GM12872 (cell line): Measurements from ENCODE around the gene MRPL22.

ENCODE experiments used
- TF ChIP-seq, protein P1 (sequence below): IDR thresholded peaks from 3 replicates; pipeline ENCODE4 v1.5.1; 2011; ENCODE audit warnings: low read depth, mild to moderate bottlenecking, low read length, moderate library complexity; ENCODE audit not compliant: insufficient read depth

Gene MRPL22

DNA sequence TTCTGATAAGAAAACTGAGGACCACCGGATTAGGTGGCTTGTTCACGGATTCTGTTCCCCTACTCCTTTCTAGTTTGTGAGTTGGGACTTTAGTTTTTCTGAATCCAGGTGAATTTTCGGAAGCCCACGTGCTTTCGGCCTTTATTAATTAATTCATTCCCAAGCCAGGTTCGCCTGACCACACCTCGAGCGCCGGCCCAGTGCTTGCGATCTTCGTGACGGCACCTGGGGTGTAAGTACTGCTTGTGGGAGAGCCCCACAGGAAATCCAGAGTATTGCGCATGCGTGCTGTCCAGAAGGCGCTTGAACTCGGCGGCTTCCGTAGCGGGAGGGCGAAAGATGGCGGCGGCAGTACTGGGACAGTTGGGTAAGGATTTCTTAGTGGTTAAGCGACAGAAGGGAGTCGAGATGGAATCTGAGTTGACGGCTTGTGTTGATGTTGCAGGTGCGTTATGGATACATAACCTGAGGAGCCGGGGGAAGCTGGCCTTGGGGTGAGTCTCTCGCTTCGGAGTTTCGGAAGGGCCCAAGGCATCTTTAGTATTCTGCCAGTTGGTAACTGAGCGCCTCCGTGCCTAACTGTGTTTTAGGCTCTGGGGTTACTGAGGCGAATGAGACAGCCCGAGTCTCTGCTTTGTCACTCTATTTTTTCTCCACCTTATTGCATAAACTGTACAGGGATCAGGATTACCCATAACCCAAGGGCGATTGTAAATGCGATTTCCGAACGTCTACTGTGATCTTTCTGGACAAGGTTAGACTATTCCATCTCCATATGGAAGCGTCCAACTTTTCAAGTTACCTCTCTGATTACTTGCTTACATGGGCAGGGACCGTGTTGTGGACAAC lies at the start of gene MRPL22:
Gene MRPL22 (plus strand): TSS at position 302 of the 849 bp plus-strand sequence. CDS start 38 bp downstream, at position 340.
- TF ChIP-seq, protein P1, sequence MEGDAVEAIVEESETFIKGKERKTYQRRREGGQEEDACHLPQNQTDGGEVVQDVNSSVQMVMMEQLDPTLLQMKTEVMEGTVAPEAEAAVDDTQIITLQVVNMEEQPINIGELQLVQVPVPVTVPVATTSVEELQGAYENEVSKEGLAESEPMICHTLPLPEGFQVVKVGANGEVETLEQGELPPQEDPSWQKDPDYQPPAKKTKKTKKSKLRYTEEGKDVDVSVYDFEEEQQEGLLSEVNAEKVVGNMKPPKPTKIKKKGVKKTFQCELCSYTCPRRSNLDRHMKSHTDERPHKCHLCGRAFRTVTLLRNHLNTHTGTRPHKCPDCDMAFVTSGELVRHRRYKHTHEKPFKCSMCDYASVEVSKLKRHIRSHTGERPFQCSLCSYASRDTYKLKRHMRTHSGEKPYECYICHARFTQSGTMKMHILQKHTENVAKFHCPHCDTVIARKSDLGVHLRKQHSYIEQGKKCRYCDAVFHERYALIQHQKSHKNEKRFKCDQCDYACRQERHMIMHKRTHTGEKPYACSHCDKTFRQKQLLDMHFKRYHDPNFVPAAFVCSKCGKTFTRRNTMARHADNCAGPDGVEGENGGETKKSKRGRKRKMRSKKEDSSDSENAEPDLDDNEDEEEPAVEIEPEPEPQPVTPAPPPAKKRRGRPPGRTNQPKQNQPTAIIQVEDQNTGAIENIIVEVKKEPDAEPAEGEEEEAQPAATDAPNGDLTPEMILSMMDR = no peak

DNA sequence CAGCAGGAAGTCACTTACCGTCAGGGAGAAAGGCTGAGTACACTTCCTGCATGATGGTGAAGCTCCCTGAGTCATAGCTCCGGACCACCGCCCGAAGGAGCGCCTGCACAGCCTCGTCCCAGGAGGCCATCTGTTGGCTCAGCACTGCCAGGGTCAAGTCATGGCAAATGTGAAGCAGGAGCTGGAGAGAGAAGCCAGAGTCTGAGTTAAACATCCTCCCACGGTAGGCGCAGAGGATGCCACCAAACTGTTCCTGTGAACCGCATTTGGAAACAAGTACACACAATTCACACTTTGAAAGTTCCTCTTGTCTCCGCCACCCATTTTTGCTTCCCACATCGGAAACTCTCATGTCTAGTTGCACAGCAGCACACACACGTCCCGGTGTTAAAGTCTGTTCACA lies 48.5 kb upstream of the MRPL22 start:
- TF ChIP-seq, protein P1 = no peak

DNA sequence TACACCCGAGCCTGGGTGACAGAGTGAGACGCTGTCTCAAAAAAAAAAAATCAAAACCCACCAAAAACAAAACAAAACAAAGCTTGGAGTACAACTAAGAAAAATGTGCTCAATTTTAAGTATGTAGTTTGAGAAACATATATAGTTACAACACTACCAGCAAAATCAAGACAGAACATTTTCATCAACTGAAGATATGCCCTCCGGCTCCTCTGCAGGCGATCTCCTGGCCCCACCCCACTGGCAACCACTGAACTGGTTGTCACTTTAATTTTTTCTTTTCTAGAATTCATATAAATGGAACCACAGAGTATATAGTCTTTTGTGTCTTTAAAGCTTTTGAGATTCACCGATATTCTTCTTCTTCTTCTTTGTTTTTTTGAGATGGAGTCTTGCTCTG lies 47.5 kb upstream of the MRPL22 start:
- TF ChIP-seq, protein P1 = no peak

DNA sequence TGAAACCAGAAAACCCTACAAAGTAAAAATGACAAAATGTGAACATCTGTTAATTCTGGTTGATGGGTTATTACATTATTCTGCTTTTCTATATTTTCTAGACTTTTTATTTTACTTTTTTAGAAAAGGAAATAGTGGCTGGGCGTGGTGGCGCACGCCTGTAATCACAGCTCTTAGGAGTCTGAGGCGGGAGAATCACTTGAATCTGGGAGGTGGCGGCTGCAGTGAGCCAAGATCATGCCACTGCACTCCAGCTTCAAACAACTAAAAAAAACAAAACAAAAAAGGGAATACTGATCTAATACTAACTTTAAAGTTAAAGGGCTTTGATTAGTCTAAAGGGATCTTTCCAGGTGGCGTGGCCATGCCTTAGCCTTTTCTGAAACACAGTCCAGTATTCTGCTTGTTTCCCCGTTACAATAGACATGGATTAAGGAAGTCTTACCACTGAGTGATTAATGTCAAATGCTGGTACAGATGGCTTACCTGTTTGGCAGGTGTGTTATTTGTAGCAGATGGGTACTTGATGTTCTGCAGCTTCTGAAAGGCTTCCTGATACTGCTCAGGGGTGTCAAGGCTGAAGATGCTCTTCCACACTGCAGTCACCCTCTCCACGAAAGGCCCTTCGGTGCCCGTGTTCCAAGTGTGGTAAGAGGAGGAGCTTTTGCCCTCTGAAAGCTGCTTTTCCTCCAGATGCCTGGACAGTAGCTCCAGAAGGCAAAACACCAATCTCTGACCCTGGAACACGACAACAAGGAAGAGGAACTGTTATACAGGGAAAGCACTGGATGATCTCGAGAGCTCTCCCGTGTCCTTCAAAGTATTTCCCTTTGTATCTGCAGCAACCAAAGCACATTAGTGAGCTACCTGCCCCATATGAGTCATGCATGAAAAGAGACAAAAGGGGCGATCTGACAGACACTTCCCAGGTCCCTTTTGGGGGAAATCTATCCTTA lies 45.0 kb upstream of the MRPL22 start:
- TF ChIP-seq, protein P1 = no peak

DNA sequence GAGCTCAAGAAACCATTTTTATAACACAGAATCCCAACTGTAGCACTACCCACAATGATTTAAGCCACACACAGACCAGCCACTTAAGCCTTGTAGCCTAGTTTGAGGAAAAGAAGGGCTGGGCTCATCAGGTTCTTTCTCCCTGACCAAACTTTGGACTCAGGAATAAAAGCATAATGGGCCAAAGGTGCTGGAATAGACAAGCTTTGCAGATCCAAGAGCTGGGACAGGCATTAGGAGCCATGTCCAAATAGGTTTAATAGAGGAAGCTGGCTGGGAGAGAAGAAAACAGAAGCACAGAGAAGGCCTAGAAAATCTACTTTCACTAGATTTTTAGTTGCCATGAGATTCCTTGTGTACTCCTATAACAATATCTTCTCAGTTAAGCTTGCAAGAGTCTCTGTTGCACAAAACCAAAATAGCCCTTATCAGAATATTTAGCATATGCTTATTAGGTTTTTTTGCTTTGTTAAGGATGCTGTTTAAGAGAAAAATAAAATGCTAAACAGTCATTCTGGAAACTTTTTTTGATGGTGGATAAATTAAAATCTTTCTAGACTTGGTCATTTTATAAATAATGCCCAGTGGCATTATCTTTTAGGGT lies 44.2 kb upstream of the MRPL22 start:
- TF ChIP-seq, protein P1 = no peak

DNA sequence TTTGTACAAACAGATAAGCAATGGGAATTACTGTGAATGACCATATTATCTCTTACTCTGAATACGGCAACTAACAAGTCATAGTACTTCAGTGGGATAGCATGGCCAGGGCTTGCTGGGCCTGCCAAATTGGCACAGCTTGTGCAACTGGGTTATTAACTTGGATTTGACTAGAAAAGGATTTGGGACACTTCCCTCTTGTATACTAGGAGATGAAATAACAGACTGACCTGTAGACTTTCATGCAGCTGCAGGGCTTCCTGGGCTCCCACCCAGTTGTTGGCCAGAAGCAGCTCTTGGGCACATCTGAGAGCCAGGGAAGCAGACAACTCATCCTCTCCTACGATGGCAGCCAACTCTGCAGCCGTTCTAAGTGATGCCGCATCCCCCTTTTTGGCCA lies 42.7 kb upstream of the MRPL22 start:
- TF ChIP-seq, protein P1 = no peak
